GM23248 (cell line): ENCODE measurements around the gene JADE2.

Experiments used
- EZH2 ChIP-seq: fragments of 200-600 bp; sonication (generic); IDR thresholded peaks from 2 replicates; pipeline ENCODE4 v1.6.1; 2018; ENCODE audit warnings: antibody characterized with exemption, mild to moderate bottlenecking; ENCODE audit not compliant: insufficient read depth, poor library complexity, severe bottlenecking
- EZH2phosphoT487 ChIP-seq: fragments of 200-600 bp; sonication (generic); IDR thresholded peaks from 2 replicates; pipeline ENCODE4 v1.6.1; 2018; ENCODE audit warnings: antibody characterized with exemption, moderate library complexity, mild to moderate bottlenecking, low read depth; ENCODE audit not compliant: insufficient read depth

GRCh38 chr5:134610725-134611124 is 85.3 kb downstream of the JADE2 start:
- TF ChIP-seq EZH2 (no peak), EZH2phosphoT487 (no peak)
